ENCODE data around the gene ARL6IP4. TPM values are rescaled to one million over a fixed set of nuclear protein-coding genes. Genes with fewer than 3 reads are reported as not detected.

Gene ARL6IP4
- 180 and 189 TPM in 2 replicates for total RNA-seq (2021)
- percentile 56 among the genes with signal in this experiment for Bru-seq, nascent RNA
- percentile 41 among the genes with signal in this experiment for BruChase-seq, experiment 1, labeled RNA remaining after a 2-hour chase
- percentile 43 among the genes with signal in this experiment for BruChase-seq, experiment 2, labeled RNA remaining after a 6-hour chase
- long read RNA-seq, transcript ARL6IP4-210 (6 exons, 1,491 nt), result minor isoform, 34 of 253 reads
- long read RNA-seq, transcript ARL6IP4-201 (6 exons, 1,644 nt), result minor isoform, 22 of 253 reads
- long read RNA-seq, transcript ARL6IP4-220 (6 exons, 1,591 nt), result major isoform, 52 of 253 reads
- long read RNA-seq, transcript ARL6IP4-208 (6 exons, 796 nt), result minor isoform, 7 of 253 reads
- long read RNA-seq, partial matches to known transcripts, result 24 of 253 reads
- long read RNA-seq, other reads (novel, unspliced or antisense), result 101 of 253 reads

- TF ChIP-seq CTCF (conservative IDR thresholded peaks at IDR 0.05; ENCODE audit: low read depth, low read length) (no peak), EZH2 (IDR thresholded peaks at IDR 0.05; ENCODE audit: borderline replicate concordance, low read depth, low read length, poor library complexity, severe bottlenecking) (no peak)
- no TSS peak for BruUV-seq (replicated peaks)
- H3K36me3 ChIP-seq (ENCODE audit: insufficient read depth, low read length, poor library complexity, severe bottlenecking), result peaks cover 16% of the 10 kb centered on the region
- POLR2A ChIA-PET (ENCODE audit: low non-redundant PET), result no interaction called here
- H3K27ac ChIP-seq (ENCODE audit: low read depth, low read length, poor library complexity, severe bottlenecking), result peak within 1 kb of the TSS; percentile 95
- H3K4me3 ChIP-seq (ENCODE audit: low read depth, low read length, poor library complexity, severe bottlenecking), result peak within 1 kb of the TSS; percentile 72
- DNase-seq (ENCODE audit: low spot score), result peak; percentile 79
- no peaks in the 10 kb centered on the region for H3K27me3 ChIP-seq (replicated peaks; ENCODE audit: insufficient read depth, low read depth, low read length, poor library complexity)
- no peaks in the 10 kb centered on the region for H3K9me3 ChIP-seq (ENCODE audit: low read depth, low read length, poor library complexity, severe bottlenecking)
- intact Hi-C loops (cut with micrococcal nuclease; ENCODE audit: unreplicated experiment), result loop anchor here (5.0 kb wide), 2 partner anchors 172 to 257 kb away; partner anchors contain the start of gene PITPNM2
- peaks cover 21% of the 10 kb centered on the region for H3K4me1 ChIP-seq (ENCODE audit: insufficient read depth, low read length, poor library complexity, severe bottlenecking)
- CTCF ChIA-PET, result no interaction called here
These were observed at the start of gene ARL6IP4 for GRCh38 chr12:122980183-122981035. Gene ARL6IP4 (plus strand): TSS chr12:122980681. CDS start chr12:122981140, 459 bp downstream.

DNA sequence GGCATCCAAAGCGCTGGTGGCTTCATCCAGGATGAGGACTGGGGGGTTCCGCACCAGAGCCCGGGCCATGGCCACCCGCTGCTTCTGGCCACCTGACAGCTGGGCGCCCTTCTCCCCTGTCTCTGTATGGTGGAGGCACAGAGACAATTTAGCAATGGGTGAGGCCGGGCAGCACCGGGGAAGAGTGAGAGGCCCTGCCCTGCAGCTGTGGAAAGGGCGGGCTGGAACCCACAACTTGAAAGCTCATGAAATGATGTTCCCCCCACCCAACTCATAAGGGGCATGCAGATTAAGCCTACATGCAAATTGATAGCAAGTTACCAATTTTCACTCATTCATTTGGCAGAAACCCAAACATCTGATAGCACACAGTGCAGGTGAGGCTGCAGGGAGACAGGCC is 48.3 kb upstream of the ARL6IP4 start:
- Histone ChIP-seq H3K27me3 (replicated peaks; ENCODE audit: insufficient read depth, low read depth, low read length, poor library complexity) (no peaks in the 10 kb centered on the region), H3K36me3 (ENCODE audit: insufficient read depth, low read length, poor library complexity, severe bottlenecking) (no peaks in the 10 kb centered on the region), H3K9me3 (ENCODE audit: low read depth, low read length, poor library complexity, severe bottlenecking) (no peaks in the 10 kb centered on the region), H3K4me3 (ENCODE audit: low read depth, low read length, poor library complexity, severe bottlenecking) (no peak overlapping the region), H3K27ac (ENCODE audit: low read depth, low read length, poor library complexity, severe bottlenecking) (no peak overlapping the region), H3K4me1 (ENCODE audit: insufficient read depth, low read length, poor library complexity, severe bottlenecking) (peaks cover 17% of the 10 kb centered on the region)
- DNase-seq (ENCODE audit: low spot score), result no peak
- TF ChIP-seq CTCF (conservative IDR thresholded peaks at IDR 0.05; ENCODE audit: low read depth, low read length), result no peak
- TF ChIP-seq EZH2 (IDR thresholded peaks at IDR 0.05; ENCODE audit: borderline replicate concordance, low read depth, low read length, poor library complexity, severe bottlenecking), result no peak
- ChIA-PET POLR2A (ENCODE audit: low non-redundant PET) (no interaction called here), CTCF (no interaction called here)
- intact Hi-C loops (cut with micrococcal nuclease; ENCODE audit: unreplicated experiment), result no loop called here
- BruUV-seq (replicated peaks), result no TSS peak

GRCh38 chr12:122934722-122935121 is 45.8 kb upstream of the ARL6IP4 start:
- Histone ChIP-seq H3K9me3 (ENCODE audit: low read depth, low read length, poor library complexity, severe bottlenecking) (no peaks in the 10 kb centered on the region), H3K4me3 (ENCODE audit: low read depth, low read length, poor library complexity, severe bottlenecking) (no peak overlapping the region), H3K27me3 (replicated peaks; ENCODE audit: insufficient read depth, low read depth, low read length, poor library complexity) (no peaks in the 10 kb centered on the region), H3K36me3 (ENCODE audit: insufficient read depth, low read length, poor library complexity, severe bottlenecking) (no peaks in the 10 kb centered on the region), H3K27ac (ENCODE audit: low read depth, low read length, poor library complexity, severe bottlenecking) (no peak overlapping the region), H3K4me1 (ENCODE audit: insufficient read depth, low read length, poor library complexity, severe bottlenecking) (no peaks in the 10 kb centered on the region)
- CTCF ChIA-PET, result no interaction called here
- POLR2A ChIA-PET (ENCODE audit: low non-redundant PET), result no interaction called here
- BruUV-seq (replicated peaks), result no TSS peak
- no peak for DNase-seq (ENCODE audit: low spot score)
- intact Hi-C loops (cut with micrococcal nuclease; ENCODE audit: unreplicated experiment), result no loop called here
- no peak for TF ChIP-seq CTCF (conservative IDR thresholded peaks at IDR 0.05; ENCODE audit: low read depth, low read length)

Data from A673 (cell line).